Measurements from ENCODE around the gene TTC28. TPM values are rescaled to one million over a fixed set of nuclear protein-coding genes. Genes with fewer than 3 reads are reported as not detected.

Gene TTC28
- total RNA-seq, 1 donor from 2014 or later, result 1.3 TPM

- no peak for TF ChIP-seq CTCF (IDR thresholded peaks at IDR 0.05; ENCODE audit: insufficient read depth, low read length, severe bottlenecking)
- FAIRE-seq, result no peak
- H3K36me3 ChIP-seq (ENCODE audit: control insufficient read depth, insufficient read depth, low read length), result no peaks in the 10 kb centered on the region
- DNase-seq (ENCODE audit: low read depth), result peak; percentile 8
- no peaks in the 10 kb centered on the region for H3K27me3 ChIP-seq (ENCODE audit: control insufficient read depth, insufficient read depth, low read length)
- no peak overlapping the region for H3K4me3 ChIP-seq (ENCODE audit: low read depth, low read length)
Measured at GRCh38 chr22:28151151-28151816, 528.4 kb downstream of the TTC28 start.

DNA sequence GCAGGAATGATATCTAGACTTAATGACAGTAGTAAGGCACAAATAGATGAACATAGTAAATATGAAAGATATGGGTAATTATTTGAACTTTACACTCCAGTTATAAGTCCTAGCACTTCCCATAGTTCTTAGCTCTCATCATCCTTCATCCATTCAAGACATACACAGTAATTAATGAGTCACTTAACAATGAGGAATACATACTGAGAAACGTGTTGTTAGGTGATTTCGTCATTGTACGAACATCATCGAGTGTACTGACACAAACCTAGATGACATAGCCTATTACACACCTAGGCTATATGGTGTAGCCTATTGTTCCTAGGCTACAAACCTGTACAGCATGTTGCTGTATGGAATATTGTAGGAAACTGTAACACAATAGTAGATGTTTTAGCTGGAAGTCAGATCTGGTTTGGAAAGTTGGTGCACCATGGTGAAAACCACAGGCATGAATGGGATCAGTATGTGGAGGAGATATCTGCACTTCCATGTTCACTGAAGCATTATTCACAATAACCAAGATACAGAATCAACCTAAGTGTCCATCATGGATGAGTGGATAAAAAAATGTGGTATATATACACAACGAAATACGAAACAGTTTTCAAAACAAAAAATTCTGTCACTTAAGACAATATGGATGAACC lies 530.7 kb downstream of the TTC28 start:
- peak; percentile 95 for DNase-seq (ENCODE audit: low read depth)
- no peak for TF ChIP-seq CTCF (IDR thresholded peaks at IDR 0.05; ENCODE audit: insufficient read depth, low read length, severe bottlenecking)
- Histone ChIP-seq H3K27me3 (ENCODE audit: control insufficient read depth, insufficient read depth, low read length) (no peaks in the 10 kb centered on the region), H3K36me3 (ENCODE audit: control insufficient read depth, insufficient read depth, low read length) (no peaks in the 10 kb centered on the region), H3K4me3 (ENCODE audit: low read depth, low read length) (no peak overlapping the region)
- FAIRE-seq, result peak; percentile 40

DNA sequence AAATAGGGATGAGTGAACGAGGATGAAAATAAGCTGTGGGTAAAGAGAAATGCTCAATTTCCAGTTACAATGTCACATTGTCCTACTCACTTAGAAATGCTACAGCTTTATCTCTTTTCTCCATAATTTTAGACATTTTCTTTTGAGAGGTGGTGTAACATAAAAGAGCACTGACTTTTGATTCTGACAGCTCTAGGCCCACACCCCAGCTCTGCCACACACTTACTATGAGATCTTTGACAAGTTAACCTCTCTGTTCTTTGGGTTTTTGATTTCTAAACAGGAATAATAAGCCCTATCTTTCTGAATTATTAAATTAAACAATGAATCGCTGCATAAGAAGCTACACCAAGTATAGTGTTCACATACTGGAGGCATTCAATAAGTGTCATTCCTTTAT lies 532.2 kb downstream of the TTC28 start:
- H3K4me3 ChIP-seq (ENCODE audit: low read depth, low read length), result no peak overlapping the region
- no peaks in the 10 kb centered on the region for H3K36me3 ChIP-seq (ENCODE audit: control insufficient read depth, insufficient read depth, low read length)
- FAIRE-seq (no peak), DNase-seq (ENCODE audit: low read depth) (no peak)
- H3K27me3 ChIP-seq (ENCODE audit: control insufficient read depth, insufficient read depth, low read length), result no peaks in the 10 kb centered on the region
- TF ChIP-seq CTCF (IDR thresholded peaks at IDR 0.05; ENCODE audit: insufficient read depth, low read length, severe bottlenecking), result no peak

DNA sequence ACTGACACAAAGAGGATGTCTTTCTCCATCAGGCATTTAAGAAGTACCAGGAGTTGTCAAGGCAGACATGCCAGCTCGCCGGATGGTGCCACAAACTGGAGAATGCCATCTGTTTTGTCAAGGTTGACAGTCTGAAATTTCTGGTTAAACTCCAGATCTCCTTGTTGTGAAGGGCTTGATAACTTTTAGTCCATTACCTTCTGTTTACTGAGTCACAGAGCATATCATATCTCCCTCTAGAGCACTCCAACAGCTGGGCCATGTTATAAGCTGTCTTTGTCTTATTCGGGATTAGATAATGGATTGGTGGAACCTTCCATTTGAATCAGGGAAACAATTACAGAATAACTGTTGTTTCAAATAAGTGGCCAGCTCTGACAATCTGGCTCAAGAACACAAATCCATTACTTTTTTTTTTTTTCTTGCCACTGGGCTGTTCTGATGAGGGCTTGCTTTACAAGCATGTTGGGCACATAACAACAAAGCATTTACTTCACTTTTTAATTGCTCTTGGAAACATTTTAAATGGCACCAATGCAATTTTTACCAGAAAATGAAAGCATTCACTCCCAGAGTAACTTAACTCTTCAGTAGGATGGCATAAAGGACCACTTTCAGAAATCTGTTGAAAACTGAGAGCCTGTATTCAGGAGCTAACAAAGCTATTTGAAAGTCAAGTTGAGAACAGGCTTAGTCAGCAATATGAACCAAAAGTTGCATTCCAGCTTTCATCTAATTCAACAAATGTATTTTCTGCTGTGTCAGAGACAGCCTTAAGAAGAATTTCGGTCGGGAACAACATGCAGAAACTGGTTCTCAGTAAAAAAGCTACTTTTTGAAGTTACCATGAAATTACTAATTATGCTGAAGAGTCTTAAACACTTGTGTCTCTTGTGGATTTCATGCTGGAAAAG lies 533.0 kb downstream of the TTC28 start:
- no peaks in the 10 kb centered on the region for H3K36me3 ChIP-seq (ENCODE audit: control insufficient read depth, insufficient read depth, low read length)
- no peak overlapping the region for H3K4me3 ChIP-seq (ENCODE audit: low read depth, low read length)
- TF ChIP-seq CTCF (IDR thresholded peaks at IDR 0.05; ENCODE audit: insufficient read depth, low read length, severe bottlenecking), result no peak
- DNase-seq (ENCODE audit: low read depth) (no peak), FAIRE-seq (no peak)
- H3K27me3 ChIP-seq (ENCODE audit: control insufficient read depth, insufficient read depth, low read length), result no peaks in the 10 kb centered on the region

GRCh38 chr22:28143961-28144745 lies 535.5 kb downstream of the TTC28 start:
- H3K4me3 ChIP-seq (ENCODE audit: low read depth, low read length), result no peak overlapping the region
- no peaks in the 10 kb centered on the region for H3K27me3 ChIP-seq (ENCODE audit: control insufficient read depth, insufficient read depth, low read length)
- H3K36me3 ChIP-seq (ENCODE audit: control insufficient read depth, insufficient read depth, low read length), result no peaks in the 10 kb centered on the region
- no peak for TF ChIP-seq CTCF (IDR thresholded peaks at IDR 0.05; ENCODE audit: insufficient read depth, low read length, severe bottlenecking)
- FAIRE-seq (no peak), DNase-seq (ENCODE audit: low read depth) (no peak)

Measured in bronchial epithelial cell (primary cell).